ENCODE results near the gene CTSS. TPM values are rescaled to one million over a fixed set of nuclear protein-coding genes. Genes with fewer than 3 reads are reported as not detected.

The CTSS gene
- polyA plus RNA-seq, 1 donor from 2014 or later: 3.2 TPM

GRCh38 chr1:150708595-150708994 is 57.0 kb downstream of the CTSS start:
- H4K20me1 ChIP-seq (ENCODE audit: insufficient read depth): no peaks in the 10 kb centered on the region
- TF ChIP-seq, protein P1, sequence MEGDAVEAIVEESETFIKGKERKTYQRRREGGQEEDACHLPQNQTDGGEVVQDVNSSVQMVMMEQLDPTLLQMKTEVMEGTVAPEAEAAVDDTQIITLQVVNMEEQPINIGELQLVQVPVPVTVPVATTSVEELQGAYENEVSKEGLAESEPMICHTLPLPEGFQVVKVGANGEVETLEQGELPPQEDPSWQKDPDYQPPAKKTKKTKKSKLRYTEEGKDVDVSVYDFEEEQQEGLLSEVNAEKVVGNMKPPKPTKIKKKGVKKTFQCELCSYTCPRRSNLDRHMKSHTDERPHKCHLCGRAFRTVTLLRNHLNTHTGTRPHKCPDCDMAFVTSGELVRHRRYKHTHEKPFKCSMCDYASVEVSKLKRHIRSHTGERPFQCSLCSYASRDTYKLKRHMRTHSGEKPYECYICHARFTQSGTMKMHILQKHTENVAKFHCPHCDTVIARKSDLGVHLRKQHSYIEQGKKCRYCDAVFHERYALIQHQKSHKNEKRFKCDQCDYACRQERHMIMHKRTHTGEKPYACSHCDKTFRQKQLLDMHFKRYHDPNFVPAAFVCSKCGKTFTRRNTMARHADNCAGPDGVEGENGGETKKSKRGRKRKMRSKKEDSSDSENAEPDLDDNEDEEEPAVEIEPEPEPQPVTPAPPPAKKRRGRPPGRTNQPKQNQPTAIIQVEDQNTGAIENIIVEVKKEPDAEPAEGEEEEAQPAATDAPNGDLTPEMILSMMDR (IDR thresholded peaks at IDR 0.05; ENCODE audit: poor library complexity, severe bottlenecking): no peak
- TF ChIP-seq, protein P2, sequence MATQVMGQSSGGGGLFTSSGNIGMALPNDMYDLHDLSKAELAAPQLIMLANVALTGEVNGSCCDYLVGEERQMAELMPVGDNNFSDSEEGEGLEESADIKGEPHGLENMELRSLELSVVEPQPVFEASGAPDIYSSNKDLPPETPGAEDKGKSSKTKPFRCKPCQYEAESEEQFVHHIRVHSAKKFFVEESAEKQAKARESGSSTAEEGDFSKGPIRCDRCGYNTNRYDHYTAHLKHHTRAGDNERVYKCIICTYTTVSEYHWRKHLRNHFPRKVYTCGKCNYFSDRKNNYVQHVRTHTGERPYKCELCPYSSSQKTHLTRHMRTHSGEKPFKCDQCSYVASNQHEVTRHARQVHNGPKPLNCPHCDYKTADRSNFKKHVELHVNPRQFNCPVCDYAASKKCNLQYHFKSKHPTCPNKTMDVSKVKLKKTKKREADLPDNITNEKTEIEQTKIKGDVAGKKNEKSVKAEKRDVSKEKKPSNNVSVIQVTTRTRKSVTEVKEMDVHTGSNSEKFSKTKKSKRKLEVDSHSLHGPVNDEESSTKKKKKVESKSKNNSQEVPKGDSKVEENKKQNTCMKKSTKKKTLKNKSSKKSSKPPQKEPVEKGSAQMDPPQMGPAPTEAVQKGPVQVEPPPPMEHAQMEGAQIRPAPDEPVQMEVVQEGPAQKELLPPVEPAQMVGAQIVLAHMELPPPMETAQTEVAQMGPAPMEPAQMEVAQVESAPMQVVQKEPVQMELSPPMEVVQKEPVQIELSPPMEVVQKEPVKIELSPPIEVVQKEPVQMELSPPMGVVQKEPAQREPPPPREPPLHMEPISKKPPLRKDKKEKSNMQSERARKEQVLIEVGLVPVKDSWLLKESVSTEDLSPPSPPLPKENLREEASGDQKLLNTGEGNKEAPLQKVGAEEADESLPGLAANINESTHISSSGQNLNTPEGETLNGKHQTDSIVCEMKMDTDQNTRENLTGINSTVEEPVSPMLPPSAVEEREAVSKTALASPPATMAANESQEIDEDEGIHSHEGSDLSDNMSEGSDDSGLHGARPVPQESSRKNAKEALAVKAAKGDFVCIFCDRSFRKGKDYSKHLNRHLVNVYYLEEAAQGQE (IDR thresholded peaks at IDR 0.05; ENCODE audit: borderline replicate concordance): no peak
- TF ChIP-seq POLR2AphosphoS5 (IDR thresholded peaks at IDR 0.05) (no peak), RAD21 (conservative IDR thresholded peaks at IDR 0.05) (no peak), EP300 (conservative IDR thresholded peaks at IDR 0.05; ENCODE audit: poor library complexity, severe bottlenecking) (no peak), MXI1 (conservative IDR thresholded peaks at IDR 0.05; ENCODE audit: poor library complexity, severe bottlenecking) (no peak)

DNA sequence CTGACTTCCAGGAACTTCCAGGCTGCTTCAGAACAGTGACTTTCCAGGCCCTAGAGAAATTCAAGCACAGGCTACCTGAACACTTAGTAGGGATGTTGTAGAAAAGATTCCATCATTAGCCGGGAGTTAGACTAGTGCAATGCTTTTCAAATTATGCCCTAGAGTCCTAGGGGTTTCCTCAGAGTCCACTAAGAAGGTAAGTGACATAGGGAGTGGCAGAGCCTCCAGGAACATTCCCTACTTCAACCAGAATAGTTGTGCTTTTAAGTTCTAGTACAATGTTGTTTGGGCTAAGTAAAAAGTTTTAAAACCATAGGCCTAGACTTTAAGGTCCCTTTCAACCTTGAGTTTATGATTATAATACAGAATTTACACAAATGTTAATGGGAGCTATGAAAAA is 59.5 kb downstream of the CTSS start:
- TF ChIP-seq SMC3 (conservative IDR thresholded peaks at IDR 0.05; ENCODE audit: poor library complexity): no peak
- TF ChIP-seq, protein P1 (IDR thresholded peaks at IDR 0.05; ENCODE audit: poor library complexity, severe bottlenecking): no peak
- TF ChIP-seq TAF1 (IDR thresholded peaks at IDR 0.05; ENCODE audit: low read depth): no peak
- no peak for TF ChIP-seq EZH2 (IDR thresholded peaks at IDR 0.05; ENCODE audit: borderline replicate concordance, insufficient read depth, low read length, poor library complexity, severe bottlenecking)
- no peak for TF ChIP-seq POLR2AphosphoS5 (IDR thresholded peaks at IDR 0.05)
- TF ChIP-seq MXI1 (conservative IDR thresholded peaks at IDR 0.05; ENCODE audit: poor library complexity, severe bottlenecking): no peak
- TF ChIP-seq, protein P2 (IDR thresholded peaks at IDR 0.05; ENCODE audit: borderline replicate concordance): no peak
- TF ChIP-seq RAD21 (conservative IDR thresholded peaks at IDR 0.05): no peak
- no peak for TF ChIP-seq EP300 (conservative IDR thresholded peaks at IDR 0.05; ENCODE audit: poor library complexity, severe bottlenecking)
- no peak overlapping the region for H3K9ac ChIP-seq (ENCODE audit: low read length)
- no peaks in the 10 kb centered on the region for H3K36me3 ChIP-seq (ENCODE audit: insufficient read depth, low read length)
- H3K4me3 ChIP-seq (ENCODE audit: low read length): no peak overlapping the region
- no peaks in the 10 kb centered on the region for H3K9me3 ChIP-seq (ENCODE audit: low read length)
- no peaks in the 10 kb centered on the region for H3K27me3 ChIP-seq (ENCODE audit: insufficient read depth, low read depth, low read length)
- no peak overlapping the region for H2AFZ ChIP-seq (ENCODE audit: low read depth, low read length)
- H3K9me2 ChIP-seq (ENCODE audit: insufficient read depth, low read length): no peaks in the 10 kb centered on the region
- no peaks in the 10 kb centered on the region for H3K79me2 ChIP-seq (replicated peaks; ENCODE audit: insufficient read depth, low read length)
- H3K27ac ChIP-seq (ENCODE audit: low read length): no peak overlapping the region
- no peaks in the 10 kb centered on the region for H3F3A ChIP-seq (ENCODE audit: insufficient read depth, low read length, poor library complexity, severe bottlenecking)
- no peak overlapping the region for H3K4me2 ChIP-seq (ENCODE audit: low read length)
- no peaks in the 10 kb centered on the region for H4K20me1 ChIP-seq (ENCODE audit: insufficient read depth)

More at GRCh38 chr1:150708595-150708994, 57.0 kb downstream of the CTSS start:
- no peaks in the 10 kb centered on the region for H3F3A ChIP-seq (ENCODE audit: insufficient read depth, low read length, poor library complexity, severe bottlenecking)
- no peak overlapping the region for H3K27ac ChIP-seq (ENCODE audit: low read length)
- no peak overlapping the region for H3K4me2 ChIP-seq (ENCODE audit: low read length)
- H3K36me3 ChIP-seq (ENCODE audit: insufficient read depth, low read length): no peaks in the 10 kb centered on the region
- no peak overlapping the region for H3K4me3 ChIP-seq (ENCODE audit: low read length)
- H3K9me2 ChIP-seq (ENCODE audit: insufficient read depth, low read length): no peaks in the 10 kb centered on the region
- no peak overlapping the region for H3K9ac ChIP-seq (ENCODE audit: low read length)
- H3K9me3 ChIP-seq (ENCODE audit: low read length): no peaks in the 10 kb centered on the region
- no peaks in the 10 kb centered on the region for H3K27me3 ChIP-seq (ENCODE audit: insufficient read depth, low read depth, low read length)
- H3K79me2 ChIP-seq (replicated peaks; ENCODE audit: insufficient read depth, low read length): no peaks in the 10 kb centered on the region
- no peak overlapping the region for H2AFZ ChIP-seq (ENCODE audit: low read depth, low read length)

Measured in neural cell (in vitro differentiated cells).